AG10803 (cell line): Measurements from ENCODE around the gene CCNH.

ENCODE experiments used
- DNase-seq: peaks from one replicate; pipeline ENCODE4 v3.0.0; 2010; ENCODE audit warnings: low read depth
- H3K4me3 ChIP-seq: 2 replicates; pipeline ENCODE4 v1.5.1; 2011; ENCODE audit warnings: mild to moderate bottlenecking, low read length, control low read depth
- CTCF ChIP-seq: conservative IDR thresholded peaks from 2 replicates; pipeline ENCODE4 v1.5.1; 2011; ENCODE audit warnings: mild to moderate bottlenecking, low read length, control low read depth, inconsistent platforms

Gene CCNH

GRCh38 chr5:87394411-87395165 lies 18.1 kb downstream of the CCNH start:
- no peak for TF ChIP-seq CTCF
- no peak overlapping the region for H3K4me3 ChIP-seq
- peak; percentile 69 for DNase-seq

- peak; percentile 91 for DNase-seq
- no peak overlapping the region for H3K4me3 ChIP-seq
- no peak for TF ChIP-seq CTCF
These were observed 19.4 kb downstream of the CCNH start for GRCh38 chr5:87393331-87393730.

DNA sequence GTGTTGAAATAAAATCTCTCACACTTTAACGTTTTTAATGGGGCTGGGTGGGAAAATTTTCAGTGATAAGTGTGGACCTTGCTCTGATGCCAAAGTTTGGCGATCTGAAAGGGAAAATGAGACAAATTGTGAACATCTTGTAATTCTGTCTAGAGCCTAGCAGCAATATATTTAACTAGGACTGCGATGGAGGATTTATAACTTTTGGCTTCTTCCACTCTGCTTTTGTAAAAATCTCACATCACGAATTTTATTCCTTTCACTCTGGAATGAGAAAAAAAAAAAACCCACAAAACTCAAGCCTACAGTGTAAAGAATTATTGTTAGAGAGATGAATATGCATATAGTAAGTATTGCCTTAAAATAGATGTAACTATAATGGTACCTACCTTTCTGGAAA lies 19.9 kb downstream of the CCNH start:
- H3K4me3 ChIP-seq = no peak overlapping the region
- peak; percentile 59 for DNase-seq
- no peak for TF ChIP-seq CTCF

DNA sequence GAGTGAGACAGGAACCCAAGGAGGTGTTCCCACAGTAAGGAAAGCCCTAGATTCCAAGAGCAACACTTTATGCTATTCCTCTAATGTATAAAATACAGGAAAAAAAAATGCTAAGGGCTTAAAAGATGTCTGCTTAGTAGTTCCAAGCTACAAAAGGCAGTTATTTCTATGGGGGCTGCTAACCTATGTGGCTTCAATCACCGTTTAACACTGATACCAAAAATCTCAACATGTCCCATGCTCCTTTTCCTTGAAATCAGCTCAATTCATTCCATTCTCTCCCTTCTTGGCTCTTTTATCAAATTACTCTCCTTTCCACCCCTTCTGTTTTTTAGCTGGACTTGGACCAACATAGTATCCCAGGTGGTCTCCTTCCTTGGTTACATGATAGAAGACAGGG lies 20.6 kb downstream of the CCNH start:
- no peak for TF ChIP-seq CTCF

GRCh38 chr5:87390576-87391199 lies 22.0 kb downstream of the CCNH start:
- no peak overlapping the region for H3K4me3 ChIP-seq
- peak; percentile 61 for DNase-seq
- no peak for TF ChIP-seq CTCF

More for the DNA sequence above, 20.6 kb downstream of the CCNH start:
- no peak for DNase-seq
- no peak overlapping the region for H3K4me3 ChIP-seq

- no peak for TF ChIP-seq CTCF
- no peak for DNase-seq
- no peak overlapping the region for H3K4me3 ChIP-seq
These were observed 22.7 kb downstream of the CCNH start for GRCh38 chr5:87390075-87390474.
